A549 treated with Hydrocortisone at 1 μM for 4 hours (cell line): ENCODE results near the gene CD63. TPM values are rescaled to one million over a fixed set of nuclear protein-coding genes. Genes with fewer than 3 reads are reported as not detected.

ENCODE experiments used
- total RNA-seq: library from RNA; stranded (reverse); fragments of 200-300 nt; extraction: Qiagen RNA extraction; gene quantifications from 5 replicates; pipeline ENCODE4 v1.2.3, GENCODE V29; 2022

Gene CD63
- total RNA-seq, result 657 to 725 TPM (median 676 TPM) in 5 replicates

GRCh38 chr12:55728939-55729818, at the start of gene CD63:
Gene CD63 (minus strand): TSS chr12:55729009. CDS start chr12:55728341, 668 bp downstream.

GRCh38 chr12:55742719-55743405, 14.1 kb upstream of the CD63 start, which contains the start of gene GDF11:
Gene GDF11 (plus strand): TSS chr12:55743122. CDS start chr12:55743317, 195 bp downstream.

GRCh38 chr12:55720071-55720564, 8.7 kb downstream of the CD63 start, which contains the start of gene RDH5:
Gene RDH5 (plus strand): TSS chr12:55720393. CDS start chr12:55721185, 792 bp downstream.

GRCh38 chr12:55715833-55716581, 12.8 kb downstream of the CD63 start, which contains the start of gene BLOC1S1:
Gene BLOC1S1 (plus strand): TSS chr12:55716046. CDS start chr12:55716052, 6 bp downstream.

GRCh38 chr12:55707841-55708694, 20.7 kb downstream of the CD63 start, which contains the start of gene ITGA7:
Gene ITGA7 (minus strand): TSS chr12:55707904. CDS start chr12:55707682, 222 bp downstream.

Other genes starting within 250 kb of the CD63 start
- gene OR6C68, start 236.6 kb downstream of the CD63 start, total RNA-seq, result not detected in 5 replicates
- gene OR6C4, start 179.4 kb downstream of the CD63 start, total RNA-seq, result not detected in 5 replicates
- not detected in 5 replicates for gene OR2AP1, start 156.5 kb downstream of the CD63 start, total RNA-seq
- not detected in 5 replicates for gene OR10P1, start 92.1 kb downstream of the CD63 start, total RNA-seq
- gene ITGA7, start 21.1 kb downstream of the CD63 start, total RNA-seq, result 1.3 to 2.2 TPM (median 1.7 TPM) in 5 replicates
- gene BLOC1S1, start 13.0 kb downstream of the CD63 start, total RNA-seq, result 101 to 160 TPM (median 145 TPM) in 5 replicates
- 1.6 to 2.7 TPM (median 2.1 TPM) in 5 replicates for gene RDH5, start 8.6 kb downstream of the CD63 start, total RNA-seq
- gene GDF11, start 14.1 kb upstream of the CD63 start, total RNA-seq, result 3.2 to 4.7 TPM (median 3.8 TPM) in 5 replicates
- gene SARNP, start 88.7 kb upstream of the CD63 start, total RNA-seq, result 94.8 to 121 TPM (median 98.4 TPM) in 5 replicates
- gene ORMDL2, start 89.0 kb upstream of the CD63 start, total RNA-seq, result 54.8 to 108 TPM (median 99.4 TPM) in 5 replicates
- 17.9 to 30.5 TPM (median 22.2 TPM) in 5 replicates for gene DNAJC14, start 100.6 kb upstream of the CD63 start, total RNA-seq
- 0.35 to 0.68 TPM (median 0.60 TPM) in 5 replicates for gene MMP19, start 113.9 kb upstream of the CD63 start, total RNA-seq
- 39.8 to 42.5 TPM (median 41.0 TPM) in 5 replicates for gene PYM1, start 198.9 kb upstream of the CD63 start, total RNA-seq
- 19.0 to 23.5 TPM (median 21.9 TPM) in 5 replicates for gene DGKA, start 202.2 kb upstream of the CD63 start, total RNA-seq
- gene PMEL, start 237.0 kb upstream of the CD63 start, total RNA-seq, result 0.47 to 1.4 TPM (median 1.0 TPM) in 5 replicates
- gene CDK2, start 237.8 kb upstream of the CD63 start, total RNA-seq, result 47.5 to 58.7 TPM (median 52.8 TPM) in 5 replicates
- 26.1 to 35.8 TPM (median 33.9 TPM) in 5 replicates for gene RAB5B, start 245.1 kb upstream of the CD63 start, total RNA-seq